ENCODE results near the gene WNK1.
"Not testable (repeated sequence)": the region's sequence is repeated elsewhere in the genome, so short reads cannot be mapped to it uniquely, and the experiment has no call there.

WNK1 gene

DNA sequence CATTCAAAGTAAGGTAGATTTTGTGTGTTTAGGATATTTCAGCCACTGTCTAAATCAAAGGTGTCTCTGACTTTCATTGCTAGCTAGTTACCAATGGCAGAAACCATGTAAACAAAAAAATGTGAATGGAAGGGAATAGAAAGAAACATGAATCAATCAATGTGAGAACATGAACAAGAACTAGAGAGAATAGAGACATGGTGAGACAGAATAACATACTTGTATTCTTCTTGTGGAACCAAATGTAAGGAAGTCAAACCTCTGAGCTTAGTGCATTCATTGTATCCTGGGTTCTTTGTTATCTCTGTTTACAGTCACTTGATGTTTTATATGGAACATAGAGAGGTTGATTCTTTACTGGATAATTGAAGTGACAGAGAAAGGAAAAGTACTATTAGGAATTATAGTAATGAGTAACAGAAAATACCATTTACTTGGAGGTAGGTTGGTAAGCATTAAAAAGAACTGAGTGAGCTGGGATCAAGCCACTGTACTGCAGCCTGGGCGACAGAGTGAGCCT is 2.6 kb upstream of the WNK1 start:
- peak; percentile 37 for DNase-seq

DNA sequence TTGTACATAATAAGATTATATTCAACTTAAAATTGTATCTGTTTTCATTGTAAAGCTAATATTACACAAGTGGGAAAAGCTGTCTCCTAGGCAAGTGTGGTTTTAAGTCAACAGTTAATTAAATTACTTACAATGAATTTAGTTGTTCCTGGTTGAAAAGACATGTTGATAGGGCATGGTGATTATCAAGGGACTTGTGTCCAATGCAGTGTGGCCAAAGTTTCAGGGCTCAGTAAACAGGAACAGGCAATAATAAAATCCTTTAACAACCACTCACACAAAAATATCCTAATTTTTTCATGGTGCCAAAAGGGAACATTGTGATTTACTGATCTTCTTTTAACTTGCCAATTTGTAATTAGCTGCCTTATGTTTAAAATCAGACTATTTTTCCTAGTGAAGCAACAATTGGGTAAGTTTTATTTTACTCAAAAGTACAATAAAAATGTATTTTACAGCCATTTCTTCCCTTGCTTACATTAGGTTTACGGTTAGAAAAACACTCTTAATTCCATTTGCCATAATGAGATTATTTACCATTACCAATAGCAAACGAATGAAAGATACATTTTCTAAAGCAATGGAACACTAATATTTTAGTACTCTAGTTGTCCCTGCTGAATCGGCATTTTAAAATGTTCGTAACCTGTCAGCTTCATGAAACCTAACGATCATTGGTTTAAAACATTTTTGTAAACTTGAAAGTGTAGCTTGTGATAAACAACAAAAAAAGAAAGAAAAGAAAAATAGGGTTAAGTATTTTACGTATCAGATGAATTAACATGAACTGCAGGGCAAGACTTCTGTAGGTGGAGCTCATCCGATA is 1.8 kb upstream of the WNK1 start:
- peak; percentile 17 for DNase-seq

DNA sequence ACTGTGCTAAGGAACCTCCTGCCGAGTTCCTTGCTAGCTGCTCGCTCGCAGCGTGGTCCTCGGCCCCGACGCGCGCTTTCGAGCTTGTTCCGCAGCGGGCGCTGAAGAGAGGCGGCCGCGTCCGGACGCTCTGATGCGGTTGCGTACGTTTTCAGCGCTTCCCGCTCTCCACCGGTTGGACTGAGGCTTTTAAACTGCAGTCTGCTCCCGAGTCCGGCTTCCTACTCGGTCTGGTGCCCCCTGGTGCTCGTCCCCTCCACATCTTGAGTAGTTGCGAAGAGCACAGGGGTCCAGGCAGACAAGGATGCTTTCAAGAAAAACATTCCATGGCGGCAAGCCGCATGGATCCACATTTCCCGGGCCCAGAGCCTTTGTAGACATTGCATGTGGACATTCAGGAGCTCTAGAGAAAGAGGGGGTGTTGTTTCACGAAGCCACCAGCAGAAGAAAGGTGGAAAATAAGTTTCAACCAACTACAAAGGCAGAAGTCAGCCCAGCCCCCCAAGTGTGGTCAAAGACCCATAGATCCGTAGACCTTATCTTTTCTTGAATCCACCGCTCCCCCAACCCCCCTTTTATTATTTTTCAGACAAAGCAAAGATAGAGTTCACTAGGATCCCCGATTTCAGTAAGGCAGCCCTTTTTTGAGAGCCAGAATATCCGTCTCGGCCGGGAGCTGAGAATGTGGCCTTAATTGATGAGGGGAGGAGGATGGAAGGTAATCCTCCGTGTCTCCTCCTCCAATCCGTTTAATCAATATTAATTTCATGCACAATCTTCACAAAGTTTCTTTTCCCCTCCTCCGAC is 984 bp upstream of the WNK1 start:
- DNase-seq = peak; percentile 93

DNA sequence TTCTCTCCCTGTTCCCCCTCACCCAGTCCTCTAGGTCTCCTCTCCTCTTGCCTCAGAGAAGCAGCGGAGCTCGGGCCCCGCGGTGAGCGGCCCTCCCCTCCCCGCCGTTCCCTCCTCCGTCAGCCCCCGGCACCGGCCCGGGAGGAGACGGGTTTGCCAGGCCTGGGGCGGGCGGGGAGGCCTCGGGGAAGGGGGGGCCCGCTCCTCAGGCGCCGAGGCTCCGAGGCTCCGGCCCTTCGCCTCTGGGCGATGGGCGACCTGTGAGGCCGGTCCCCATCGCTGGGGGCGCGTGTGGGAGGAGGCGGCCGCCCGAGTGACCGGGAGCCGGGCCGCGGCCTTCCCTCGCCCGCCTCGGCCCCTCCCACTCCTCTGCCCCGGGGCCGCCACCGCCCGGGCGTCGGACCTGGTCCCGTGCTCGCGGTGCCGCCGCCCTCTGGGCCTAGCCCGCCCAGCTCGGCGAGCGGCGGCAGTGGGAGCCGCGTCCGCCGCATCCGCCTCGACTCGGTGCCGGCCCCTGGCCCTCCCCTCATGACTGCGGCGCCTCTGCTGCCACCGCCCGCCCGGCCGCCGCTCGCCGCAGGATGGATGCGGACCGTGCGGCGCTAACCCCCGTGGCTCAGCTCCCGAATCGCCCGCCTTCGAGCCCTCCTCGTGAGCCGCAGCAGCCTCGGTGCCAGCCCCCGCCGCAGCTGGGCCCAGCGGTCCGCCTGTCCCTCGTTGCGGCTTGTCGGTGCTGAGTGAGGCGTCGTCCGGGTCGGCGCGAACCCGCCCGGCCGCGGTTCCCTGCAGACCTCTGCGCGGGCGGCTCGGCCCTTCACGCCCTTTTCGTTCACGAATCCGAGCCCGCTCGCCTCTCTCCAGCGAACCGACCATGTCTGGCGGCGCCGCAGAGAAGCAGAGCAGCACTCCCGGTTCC is 574 bp downstream of the WNK1 start:
- peak; percentile 38 for DNase-seq

DNA sequence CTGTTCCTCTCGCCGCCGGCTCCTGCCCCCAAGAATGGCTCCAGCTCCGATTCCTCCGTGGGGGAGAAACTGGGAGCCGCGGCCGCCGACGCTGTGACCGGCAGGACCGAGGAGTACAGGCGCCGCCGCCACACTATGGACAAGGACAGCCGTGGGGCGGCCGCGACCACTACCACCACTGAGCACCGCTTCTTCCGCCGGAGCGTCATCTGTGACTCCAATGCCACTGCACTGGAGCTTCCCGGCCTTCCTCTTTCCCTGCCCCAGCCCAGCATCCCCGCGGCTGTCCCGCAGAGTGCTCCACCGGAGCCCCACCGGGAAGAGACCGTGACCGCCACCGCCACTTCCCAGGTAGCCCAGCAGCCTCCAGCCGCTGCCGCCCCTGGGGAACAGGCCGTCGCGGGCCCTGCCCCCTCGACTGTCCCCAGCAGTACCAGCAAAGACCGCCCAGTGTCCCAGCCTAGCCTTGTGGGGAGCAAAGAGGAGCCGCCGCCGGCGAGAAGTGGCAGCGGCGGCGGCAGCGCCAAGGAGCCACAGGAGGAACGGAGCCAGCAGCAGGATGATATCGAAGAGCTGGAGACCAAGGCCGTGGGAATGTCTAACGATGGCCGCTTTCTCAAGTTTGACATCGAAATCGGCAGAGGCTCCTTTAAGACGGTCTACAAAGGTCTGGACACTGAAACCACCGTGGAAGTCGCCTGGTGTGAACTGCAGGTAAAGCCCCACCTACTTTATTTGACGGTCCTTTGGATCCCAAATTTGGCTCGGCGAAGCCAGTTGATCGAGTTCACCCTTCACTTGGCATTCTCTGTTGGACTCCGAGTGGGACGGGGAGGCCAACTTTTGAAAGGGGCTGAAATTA is 1.5 kb downstream of the WNK1 start:
- DNase-seq = no peak

DNA sequence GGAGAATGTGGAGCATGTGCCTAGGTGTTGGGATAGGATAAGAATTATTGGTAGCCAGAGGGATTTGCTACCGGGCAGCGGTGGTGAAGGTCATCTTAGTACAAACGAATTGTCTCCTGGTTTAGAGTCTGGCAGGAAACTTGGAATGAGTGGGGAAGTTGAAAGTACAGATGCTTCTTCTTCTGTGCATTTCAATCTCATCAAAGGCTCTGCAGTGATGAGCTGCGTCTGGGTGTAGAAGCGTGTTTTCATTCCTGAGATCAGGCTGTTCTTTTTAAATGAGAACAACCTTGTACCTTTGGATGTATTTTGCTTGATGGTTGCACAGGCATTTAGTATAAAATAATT is 2.1 kb downstream of the WNK1 start:
- DNase-seq = no peak

DNA sequence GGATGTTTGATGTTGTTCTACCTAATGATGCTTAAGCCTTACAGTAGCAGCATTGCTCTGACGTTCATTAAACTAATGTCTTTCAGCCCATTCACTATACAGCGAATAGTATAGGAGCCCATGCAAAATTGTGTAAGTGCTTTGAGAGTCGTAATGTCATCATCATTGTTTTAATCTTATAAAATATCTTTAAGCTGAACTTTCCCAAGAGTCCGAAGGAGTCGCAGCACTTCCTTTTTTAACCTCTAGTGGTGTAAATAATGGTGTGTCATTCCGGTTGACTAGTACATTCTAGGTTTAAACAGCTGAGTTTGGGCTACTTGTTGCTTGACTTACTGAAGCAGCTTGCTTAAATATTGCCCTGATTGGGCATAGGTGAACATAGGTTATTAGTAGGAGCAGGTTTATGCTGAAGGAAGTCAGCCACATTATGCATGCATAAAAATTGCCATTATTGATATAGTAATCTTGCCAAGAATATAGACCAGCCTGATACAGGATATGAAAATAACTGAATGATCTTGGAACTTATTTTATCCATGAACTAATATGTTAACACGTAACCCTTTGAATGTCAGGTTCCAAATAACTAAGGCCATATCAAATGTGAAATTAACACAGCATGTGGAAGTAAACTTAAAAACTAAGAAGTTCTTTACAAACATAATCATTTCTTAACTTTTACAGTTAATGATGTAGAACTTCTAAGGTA is 2.6 kb downstream of the WNK1 start:
- DNase-seq = no peak

DNA sequence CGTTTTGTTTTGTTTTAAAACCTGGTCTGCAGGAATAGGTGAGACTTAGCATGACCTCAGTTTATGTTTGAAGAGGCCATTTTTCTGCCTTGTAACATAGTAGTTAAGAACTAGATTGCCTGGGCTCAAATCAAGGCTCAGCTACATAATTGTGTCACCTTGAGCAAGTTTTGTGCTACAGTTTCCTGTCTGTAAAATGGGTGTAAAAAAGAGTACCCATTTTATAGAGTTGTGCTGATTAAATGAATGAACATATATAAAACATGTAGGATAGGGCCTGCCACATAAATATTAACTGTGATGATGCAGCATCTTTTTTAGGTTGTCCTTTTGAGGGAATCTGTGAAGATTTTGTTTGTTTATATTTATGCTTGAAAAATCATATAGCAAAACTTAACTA is 7.2 kb downstream of the WNK1 start:
- no peak for DNase-seq

DNA sequence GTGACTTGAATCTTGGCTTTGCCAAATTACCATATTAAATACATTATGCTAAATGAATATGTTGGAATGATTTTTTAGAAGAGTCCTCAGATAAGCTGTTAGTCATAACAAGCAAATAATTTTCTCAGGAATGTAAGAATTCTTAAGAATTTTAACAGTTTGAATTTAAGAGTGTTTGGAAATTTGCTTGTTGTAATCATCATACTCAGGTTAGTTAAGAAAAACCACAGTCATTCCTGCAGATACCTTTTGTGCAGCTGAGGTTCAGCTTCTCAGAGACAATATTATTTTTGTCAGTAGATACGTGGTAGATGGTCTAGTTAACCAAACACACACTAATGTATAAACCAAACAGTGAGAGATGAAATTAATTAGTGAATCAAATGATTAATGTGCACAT is 8.9 kb downstream of the WNK1 start:
- DNase-seq = no peak

DNA sequence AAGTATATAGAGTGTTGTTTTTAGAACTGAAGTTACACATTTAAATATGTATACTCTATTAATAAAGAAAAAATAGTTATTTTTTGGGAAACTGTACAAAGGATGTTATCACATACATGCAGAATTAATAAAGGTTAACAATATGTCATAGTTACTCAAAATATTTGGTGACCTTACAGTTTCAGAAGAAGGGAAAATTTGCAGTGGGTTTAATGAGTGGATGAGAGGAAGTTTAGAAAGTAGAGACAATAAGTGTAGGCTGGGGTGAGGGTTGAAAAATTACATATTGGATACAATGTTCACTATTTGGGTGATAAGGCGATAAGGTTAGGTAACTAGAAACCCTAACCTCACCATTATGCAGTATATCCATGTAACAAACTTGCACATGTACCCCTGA is 13.5 kb downstream of the WNK1 start:
- DNase-seq = no peak

DNA sequence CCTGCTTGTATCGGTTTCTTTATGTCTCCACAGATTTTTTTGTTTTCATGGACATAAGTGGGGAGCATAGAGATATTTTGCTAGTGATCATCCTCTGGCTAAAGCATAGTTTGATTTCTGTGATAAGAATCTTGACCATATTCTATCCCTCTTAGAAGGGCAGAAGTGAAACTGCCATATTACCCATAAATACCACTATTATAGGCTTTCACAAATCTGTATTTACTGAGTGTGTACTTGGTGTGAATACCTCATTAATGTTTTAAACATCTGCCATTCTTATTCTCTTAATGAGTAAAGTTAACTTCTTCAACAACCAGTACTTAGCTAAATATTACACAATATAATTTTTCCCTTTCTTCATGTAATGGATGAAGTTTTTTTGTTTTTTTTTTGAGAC is 16.1 kb downstream of the WNK1 start:
- no peak for DNase-seq

DNA sequence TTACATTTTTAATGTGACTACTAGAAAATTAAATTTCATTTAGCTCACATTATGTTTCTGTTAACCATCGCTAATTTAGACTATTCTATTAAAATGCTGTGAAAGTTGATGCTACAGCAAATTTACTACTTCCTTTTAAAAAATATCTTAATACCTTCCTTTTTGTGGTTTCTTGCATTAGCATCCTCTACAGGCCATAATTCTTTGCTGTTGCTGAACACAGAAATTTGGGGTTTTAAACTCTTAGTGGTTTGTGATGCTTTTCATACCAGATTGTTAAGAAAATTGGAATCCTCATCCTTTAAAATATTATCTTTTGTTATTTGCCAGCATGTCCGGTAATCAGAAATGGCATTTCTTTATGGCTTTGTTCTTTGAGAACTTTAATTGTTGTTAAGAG is 18.1 kb downstream of the WNK1 start:
- no peak for DNase-seq

DNA sequence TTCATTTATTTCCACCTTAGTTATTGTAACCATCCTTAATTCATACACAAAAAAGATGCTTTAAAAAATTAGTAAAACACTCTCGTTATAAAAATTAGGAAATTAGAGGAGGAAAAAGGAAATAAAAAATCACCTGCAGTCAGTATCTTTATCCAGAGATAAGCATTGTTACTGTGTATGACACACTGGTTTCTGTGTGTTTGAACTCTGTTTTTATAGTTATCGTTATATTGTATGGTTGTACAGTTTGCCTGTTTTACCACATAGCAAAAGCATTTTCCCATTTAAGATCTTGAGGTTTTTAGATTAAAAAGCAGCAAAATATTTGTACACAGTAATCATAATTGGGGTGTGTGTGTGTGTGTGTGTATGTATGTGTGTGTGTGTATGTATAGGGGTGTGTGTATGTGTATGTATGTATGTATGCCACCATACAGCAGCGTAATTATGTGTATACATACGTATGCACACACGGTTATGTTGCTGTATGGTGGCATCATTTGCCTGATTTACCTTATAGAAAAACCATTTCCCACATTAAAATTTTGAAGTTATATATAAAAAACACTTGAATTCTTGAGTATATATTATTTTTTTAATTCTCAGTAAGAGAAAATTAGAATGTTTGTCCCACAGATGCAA is 19.8 kb downstream of the WNK1 start:
- DNase-seq = no peak

DNA sequence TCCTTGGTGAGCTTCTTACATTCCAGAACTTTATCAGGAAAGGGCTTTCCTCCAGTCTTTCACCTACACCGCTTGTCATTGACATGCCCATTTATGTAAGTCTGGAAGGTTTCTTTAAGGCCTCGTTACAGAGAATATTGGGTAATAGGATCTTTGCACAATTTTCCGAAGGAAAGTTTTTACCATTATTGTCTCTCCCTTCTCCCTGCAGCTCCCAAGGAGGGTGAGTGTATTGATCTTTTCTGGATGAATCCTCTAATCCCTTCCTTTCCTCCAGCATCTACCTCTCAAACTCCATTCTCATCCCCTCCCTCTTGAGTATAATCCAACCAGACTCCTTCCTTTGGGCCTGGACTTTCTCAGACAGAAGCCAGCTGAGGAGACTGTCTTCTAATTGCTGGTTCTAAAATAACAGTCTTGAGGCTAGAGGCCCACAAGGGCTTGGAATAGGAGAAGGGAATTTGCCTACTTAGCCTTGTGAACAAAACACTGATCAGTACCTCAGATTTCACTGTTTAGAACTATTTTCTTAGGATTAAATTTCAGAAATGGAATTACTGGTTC is 21.8 kb downstream of the WNK1 start:
- DNase-seq = no peak

DNA sequence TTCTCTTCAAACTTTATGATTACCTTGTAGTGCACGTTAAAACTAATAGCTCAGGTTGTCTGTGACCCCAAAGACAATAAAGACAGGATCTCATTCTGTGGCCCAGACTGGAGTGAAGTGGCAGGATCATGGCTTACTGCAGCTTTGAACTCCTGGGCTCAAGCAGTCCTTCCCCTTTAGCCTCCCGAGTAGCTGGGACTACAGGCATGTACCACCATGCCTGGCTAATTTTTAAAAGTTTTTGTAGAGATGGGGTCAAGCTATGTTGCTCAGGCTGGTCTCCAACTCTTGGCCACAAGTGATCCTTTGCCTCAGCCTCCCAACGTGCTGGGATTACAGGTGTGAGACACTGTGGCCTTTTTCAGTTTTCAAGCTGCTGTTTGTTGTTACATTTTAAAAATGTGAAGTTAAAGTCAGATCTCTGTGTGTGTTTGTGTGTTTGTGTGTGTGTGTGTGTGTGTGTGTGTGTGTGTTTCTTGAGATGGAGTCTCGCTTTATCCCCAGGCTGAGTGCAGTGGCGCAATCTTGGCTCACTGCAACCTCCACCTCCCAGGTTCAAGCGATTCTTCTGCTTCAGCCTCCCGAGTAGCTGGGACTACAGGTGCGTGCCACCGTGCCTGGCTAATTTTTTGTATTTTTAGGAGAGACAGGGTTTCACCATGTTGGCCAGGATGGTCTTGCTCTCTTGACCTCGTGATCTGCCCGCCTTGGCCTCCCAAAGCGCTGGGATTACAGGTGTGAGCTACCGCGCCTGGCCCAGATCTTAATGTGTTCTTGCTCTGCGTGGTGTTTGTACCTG is 23.8 kb downstream of the WNK1 start:
- not testable (repeated sequence) for DNase-seq

DNA sequence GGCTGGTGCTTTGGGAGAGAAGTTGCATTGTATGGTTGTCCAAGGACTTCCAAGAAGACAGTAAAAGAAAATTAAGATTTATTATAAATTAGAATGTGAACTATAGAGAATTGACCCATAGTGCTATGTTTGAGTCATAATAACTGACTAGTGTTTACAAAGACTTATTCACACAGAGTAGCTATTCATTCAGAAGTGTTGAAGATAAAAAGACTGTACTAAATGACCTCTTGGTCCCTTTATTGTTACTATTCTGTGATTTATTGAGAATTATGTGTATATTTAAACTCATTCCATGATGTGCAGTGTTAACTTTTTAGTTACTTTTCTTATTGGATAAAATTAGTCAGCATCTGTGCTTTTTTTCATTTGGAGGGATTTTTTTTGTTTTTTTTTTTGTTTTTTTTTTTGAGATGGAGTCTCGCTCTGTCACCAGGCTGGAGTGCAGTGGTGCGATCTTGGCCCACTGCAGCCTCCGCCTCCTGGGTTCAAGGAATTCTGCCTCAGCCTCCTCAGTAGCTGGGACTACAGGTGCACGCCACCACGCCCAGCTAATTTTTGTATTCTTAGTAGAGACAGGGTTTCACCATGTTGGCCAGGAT is 24.5 kb downstream of the WNK1 start:
- DNase-seq = not testable (repeated sequence)

DNA sequence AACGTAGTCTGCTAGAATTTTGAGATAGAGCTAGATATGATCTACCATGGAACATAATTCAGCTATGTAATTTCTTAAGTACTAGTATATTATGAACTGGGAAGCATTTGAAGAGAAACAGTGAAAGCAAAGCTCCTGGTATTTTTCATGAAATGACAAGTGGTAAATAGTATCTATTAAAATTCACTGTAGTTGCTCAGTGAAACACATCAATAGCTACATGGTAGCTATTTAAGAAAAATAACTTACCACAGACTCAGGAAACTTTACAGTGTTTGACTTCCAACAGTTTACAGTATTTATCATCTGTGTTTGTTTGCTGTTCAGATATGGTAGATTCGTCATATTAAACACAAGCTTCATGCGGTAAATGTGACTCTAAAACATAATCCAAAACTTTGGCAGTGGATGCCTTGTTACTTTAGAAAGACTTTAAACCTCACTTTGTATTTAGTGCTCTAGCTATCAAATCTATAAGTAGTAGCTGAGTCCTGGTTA is 25.2 kb downstream of the WNK1 start:
- no peak for DNase-seq

DNA sequence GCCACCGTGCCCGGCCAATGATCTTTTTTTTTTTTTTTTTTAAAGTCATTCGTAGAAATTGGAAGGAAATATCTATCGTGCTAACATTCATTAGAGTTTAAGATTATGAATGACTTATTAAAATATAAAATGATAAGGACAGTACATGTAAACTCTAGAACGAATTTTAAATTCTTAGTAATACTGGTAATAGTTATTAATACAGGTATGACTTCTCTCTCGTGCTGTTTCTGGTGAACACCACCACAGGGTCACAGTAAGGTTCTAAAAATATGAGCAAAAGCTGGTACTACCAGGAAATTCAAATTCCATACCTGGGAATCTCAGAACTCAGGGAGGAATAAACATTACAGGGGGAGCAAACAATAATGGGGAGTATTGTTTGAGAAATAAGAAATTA is 26.2 kb downstream of the WNK1 start:
- DNase-seq = no peak
